ENCODE results near the gene LYPD1.

GRCh38 chr2:132640116-132640515 lies 29.9 kb downstream of the LYPD1 start:
- TF ChIP-seq CTCF (IDR thresholded peaks at IDR 0.05 in 2 of 3, conservative IDR thresholded peaks at IDR 0.05 in 1 of 3; ENCODE audit: insufficient read depth in 2 of 3, low read depth in 1 of 3, low read length in 3 of 3) (no peak), HDAC8 (tag; IDR thresholded peaks at IDR 0.05) (no peak), ARNT (IDR thresholded peaks at IDR 0.05) (no peak), KDM5B (IDR thresholded peaks at IDR 0.05; ENCODE audit: insufficient replicate concordance, low read depth, low read length) (no peak), CBX3 (IDR thresholded peaks at IDR 0.05; ENCODE audit: borderline replicate concordance in 1 of 2, low read length in 2 of 2) (no peak), EP300 (IDR thresholded peaks at IDR 0.05; ENCODE audit: low read length) (no peak), SIX5 (IDR thresholded peaks at IDR 0.05; ENCODE audit: borderline replicate concordance in 1 of 2, insufficient read depth in 1 of 2, low read depth in 1 of 2, low read length in 2 of 2) (no peak), REST (IDR thresholded peaks at IDR 0.05; ENCODE audit: borderline replicate concordance) (no peak), REST (CRISPR knock-in tag; IDR thresholded peaks at IDR 0.05; ENCODE audit: low read depth) (no peak), KLF16 (IDR thresholded peaks at IDR 0.05) (no peak)
